Panc1 (cell line): ENCODE results near the gene PDSS1.

Experiments used
- POLR2AphosphoS5 ChIP-seq: IDR thresholded peaks from 2 replicates; pipeline ENCODE4 v1.6.1; 2012; ENCODE audit warnings: mild to moderate bottlenecking, low read depth, low read length, moderate library complexity
- SIN3A ChIP-seq: IDR thresholded peaks from 2 replicates; pipeline ENCODE4 v1.6.1; 2012; ENCODE audit warnings: low read depth, mild to moderate bottlenecking, low read length, moderate library complexity, borderline replicate concordance; ENCODE audit not compliant: insufficient read depth
- TF ChIP-seq, protein P1 (sequence below): fragments of 450-650 bp; IDR thresholded peaks from 2 replicates; pipeline ENCODE4 v1.5.1; 2017; ENCODE audit warnings: mild to moderate bottlenecking
- TF ChIP-seq, protein P2 (sequence below), 2 experiments: IDR thresholded peaks; 2 replicates each; pipeline ENCODE4 v1.6.1; 2011 to 2012; ENCODE audit warnings: low read depth in 2 of 2, control low read depth in 1 of 2, low read length in 1 of 2, mild to moderate bottlenecking in 1 of 2, moderate library complexity in 1 of 2; ENCODE audit not compliant: insufficient read depth in 1 of 2

- TF ChIP-seq, protein P1, sequence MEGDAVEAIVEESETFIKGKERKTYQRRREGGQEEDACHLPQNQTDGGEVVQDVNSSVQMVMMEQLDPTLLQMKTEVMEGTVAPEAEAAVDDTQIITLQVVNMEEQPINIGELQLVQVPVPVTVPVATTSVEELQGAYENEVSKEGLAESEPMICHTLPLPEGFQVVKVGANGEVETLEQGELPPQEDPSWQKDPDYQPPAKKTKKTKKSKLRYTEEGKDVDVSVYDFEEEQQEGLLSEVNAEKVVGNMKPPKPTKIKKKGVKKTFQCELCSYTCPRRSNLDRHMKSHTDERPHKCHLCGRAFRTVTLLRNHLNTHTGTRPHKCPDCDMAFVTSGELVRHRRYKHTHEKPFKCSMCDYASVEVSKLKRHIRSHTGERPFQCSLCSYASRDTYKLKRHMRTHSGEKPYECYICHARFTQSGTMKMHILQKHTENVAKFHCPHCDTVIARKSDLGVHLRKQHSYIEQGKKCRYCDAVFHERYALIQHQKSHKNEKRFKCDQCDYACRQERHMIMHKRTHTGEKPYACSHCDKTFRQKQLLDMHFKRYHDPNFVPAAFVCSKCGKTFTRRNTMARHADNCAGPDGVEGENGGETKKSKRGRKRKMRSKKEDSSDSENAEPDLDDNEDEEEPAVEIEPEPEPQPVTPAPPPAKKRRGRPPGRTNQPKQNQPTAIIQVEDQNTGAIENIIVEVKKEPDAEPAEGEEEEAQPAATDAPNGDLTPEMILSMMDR: no peak
- TF ChIP-seq, protein P2, sequence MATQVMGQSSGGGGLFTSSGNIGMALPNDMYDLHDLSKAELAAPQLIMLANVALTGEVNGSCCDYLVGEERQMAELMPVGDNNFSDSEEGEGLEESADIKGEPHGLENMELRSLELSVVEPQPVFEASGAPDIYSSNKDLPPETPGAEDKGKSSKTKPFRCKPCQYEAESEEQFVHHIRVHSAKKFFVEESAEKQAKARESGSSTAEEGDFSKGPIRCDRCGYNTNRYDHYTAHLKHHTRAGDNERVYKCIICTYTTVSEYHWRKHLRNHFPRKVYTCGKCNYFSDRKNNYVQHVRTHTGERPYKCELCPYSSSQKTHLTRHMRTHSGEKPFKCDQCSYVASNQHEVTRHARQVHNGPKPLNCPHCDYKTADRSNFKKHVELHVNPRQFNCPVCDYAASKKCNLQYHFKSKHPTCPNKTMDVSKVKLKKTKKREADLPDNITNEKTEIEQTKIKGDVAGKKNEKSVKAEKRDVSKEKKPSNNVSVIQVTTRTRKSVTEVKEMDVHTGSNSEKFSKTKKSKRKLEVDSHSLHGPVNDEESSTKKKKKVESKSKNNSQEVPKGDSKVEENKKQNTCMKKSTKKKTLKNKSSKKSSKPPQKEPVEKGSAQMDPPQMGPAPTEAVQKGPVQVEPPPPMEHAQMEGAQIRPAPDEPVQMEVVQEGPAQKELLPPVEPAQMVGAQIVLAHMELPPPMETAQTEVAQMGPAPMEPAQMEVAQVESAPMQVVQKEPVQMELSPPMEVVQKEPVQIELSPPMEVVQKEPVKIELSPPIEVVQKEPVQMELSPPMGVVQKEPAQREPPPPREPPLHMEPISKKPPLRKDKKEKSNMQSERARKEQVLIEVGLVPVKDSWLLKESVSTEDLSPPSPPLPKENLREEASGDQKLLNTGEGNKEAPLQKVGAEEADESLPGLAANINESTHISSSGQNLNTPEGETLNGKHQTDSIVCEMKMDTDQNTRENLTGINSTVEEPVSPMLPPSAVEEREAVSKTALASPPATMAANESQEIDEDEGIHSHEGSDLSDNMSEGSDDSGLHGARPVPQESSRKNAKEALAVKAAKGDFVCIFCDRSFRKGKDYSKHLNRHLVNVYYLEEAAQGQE (IDR thresholded peaks at IDR 0.05; ENCODE audit: insufficient read depth in 1 of 2, low read depth in 2 of 2, low read length in 1 of 2): no peak
- no peak for TF ChIP-seq POLR2AphosphoS5
- no peak for TF ChIP-seq SIN3A
Measured at GRCh38 chr10:26728957-26729356, 31.5 kb downstream of the PDSS1 start.
